H1 (cell line): ENCODE data around the gene CEND1. TPM values are rescaled to one million over a fixed set of nuclear protein-coding genes. Genes with fewer than 3 reads are reported as not detected.

Source experiments
- CTCF ChIA-PET: fragments of 300-600 bp; sonication (Branson Sonifier 250); formaldehyde crosslinking; loops from one replicate; lab custom pipeline; 2021; ENCODE audit not compliant: partially characterized antibody; lab: Charles Lee
- POLR2A ChIA-PET: fragments of 300-600 bp; sonication (Branson Sonifier 250); formaldehyde crosslinking; loops from one replicate; lab custom pipeline; 2021; ENCODE audit warnings: inconsistent platforms; ENCODE audit not compliant: partially characterized antibody; lab: Charles Lee
- DNase-seq, 2 experiments: peaks; one replicate each; pipeline versions ENCODE4 v3.0.0 to v3.0.0-alpha.2; 2010 to 2022; ENCODE audit warnings: low spot score in 2 of 2, low read depth in 1 of 2, mixed read lengths in 1 of 2
- FAIRE-seq: peaks from 2 replicates; lab custom pipeline; 2011; peaks lifted over from hg19 to GRCh38; lab: Jason Lieb, UNC
- H2AFZ ChIP-seq: 2 replicates; pipeline ENCODE4 v1.8.1; 2012; ENCODE audit warnings: low read length, inconsistent platforms
- H2AK5ac ChIP-seq: 2 replicates; pipeline ENCODE4 v1.6.1; 2013; ENCODE audit warnings: low read depth, low read length
- H2BK120ac ChIP-seq: replicated peaks from 2 replicates; pipeline ENCODE3; 2013; ENCODE audit warnings: low read depth, low read length, inconsistent platforms
- H2BK12ac ChIP-seq: 2 replicates; pipeline ENCODE4 v1.6.1; 2013; ENCODE audit warnings: low read depth, low read length
- H2BK15ac ChIP-seq: 2 replicates; pipeline ENCODE4 v1.6.1; 2013; ENCODE audit warnings: low read length
- H2BK20ac ChIP-seq: 2 replicates; pipeline ENCODE4 v1.6.1; 2013; ENCODE audit warnings: low read length
- H2BK5ac ChIP-seq: 2 replicates; pipeline ENCODE4 v1.6.1; 2013; ENCODE audit warnings: low read depth, low read length
- H3K14ac ChIP-seq: 2 replicates; pipeline ENCODE4 v1.6.1; 2013; ENCODE audit warnings: inconsistent platforms; ENCODE audit not compliant: insufficient read length
- H3K18ac ChIP-seq: 2 replicates; pipeline ENCODE4 v1.6.1; 2013; ENCODE audit warnings: low read length; ENCODE audit errors: extremely low read depth
- H3K23ac ChIP-seq: 2 replicates; pipeline ENCODE4 v1.6.1; 2013; ENCODE audit warnings: inconsistent platforms; ENCODE audit not compliant: insufficient read length
- H3K23me2 ChIP-seq: 2 replicates; pipeline ENCODE4 v1.6.1; 2013; ENCODE audit warnings: low read depth, low read length
- H3K27ac ChIP-seq: 2 replicates; pipeline ENCODE4 v1.6.1; 2011; ENCODE audit warnings: low read depth, low read length, inconsistent platforms
- H3K27me3 ChIP-seq, 4 experiments: replicated peaks in 1 of 4; 1 replicate in 1 of 4; 2 replicates in 3 of 4; pipeline versions ENCODE4 v1.6.1 to v1.8.1; 2011 to 2013; ENCODE audit warnings: low read length in 3 of 4, mild to moderate bottlenecking in 3 of 4, inconsistent platforms in 2 of 4, mixed read lengths in 2 of 4, moderate library complexity in 1 of 4; ENCODE audit not compliant: control insufficient read depth in 3 of 4, insufficient read depth in 3 of 4; ENCODE audit errors: extremely low read depth in 1 of 4
- H3K36me3 ChIP-seq, 4 experiments: 2 replicates each; pipeline versions ENCODE4 v1.6.1 to v1.8.1; 2011 to 2013; ENCODE audit warnings: mild to moderate bottlenecking in 4 of 4, low read length in 3 of 4, moderate library complexity in 2 of 4, control low read depth in 1 of 4, inconsistent platforms in 1 of 4; ENCODE audit not compliant: insufficient read depth in 4 of 4, control insufficient read depth in 2 of 4
- H3K4ac ChIP-seq: replicated peaks from 2 replicates; pipeline ENCODE3; 2013; ENCODE audit warnings: low read length, low read depth, mixed read lengths, inconsistent platforms; ENCODE audit not compliant: insufficient read length
- H3K4me1 ChIP-seq, 4 experiments: replicated peaks in 1 of 4; 1 replicate in 1 of 4; 2 replicates in 3 of 4; pipeline versions ENCODE4 v1.6.1 to v1.8.1; 2011 to 2013; ENCODE audit warnings: low read length in 3 of 4, inconsistent platforms in 2 of 4, mixed read lengths in 1 of 4; ENCODE audit not compliant: insufficient read depth in 4 of 4, control insufficient read depth in 3 of 4
- H3K4me2 ChIP-seq, 2 experiments: 2 replicates each; pipeline versions ENCODE4 v1.6.1 to v1.8.1; 2011 to 2013; ENCODE audit warnings: low read depth in 2 of 2, low read length in 2 of 2, control low read depth in 1 of 2, inconsistent platforms in 1 of 2, mild to moderate bottlenecking in 1 of 2; ENCODE audit not compliant: insufficient read depth in 1 of 2
- H3K4me3 ChIP-seq, 4 experiments: fragments of 200-600, 300-600 bp in 1 of 4; sonication (generic), shearing (Covaris generic), sonication (Bioruptor Twin) in 1 of 4; 2 replicates each; pipeline versions ENCODE4 v1.5.1 to v1.8.1; 2011 to 2016; ENCODE audit warnings: low read length in 4 of 4, low read depth in 3 of 4, control low read depth in 2 of 4, inconsistent platforms in 2 of 4, mild to moderate bottlenecking in 2 of 4, mixed read lengths in 1 of 4, moderate library complexity in 1 of 4; ENCODE audit not compliant: insufficient read depth in 2 of 4; ENCODE audit errors: extremely low read depth in 1 of 4
- H3K56ac ChIP-seq: replicated peaks from 2 replicates; pipeline ENCODE3; 2013; ENCODE audit warnings: low read depth, mild to moderate bottlenecking, mixed read lengths, low read length, inconsistent platforms; ENCODE audit not compliant: insufficient read length
- H3K79me1 ChIP-seq: 2 replicates; pipeline ENCODE4 v1.6.1; 2013; ENCODE audit warnings: low read depth, low read length, control low read depth
- H3K79me2 ChIP-seq, 2 experiments: 2 replicates each; pipeline versions ENCODE4 v1.6.1 to v1.8.1; 2012 to 2013; ENCODE audit warnings: low read length in 2 of 2, mild to moderate bottlenecking in 2 of 2, inconsistent platforms in 1 of 2; ENCODE audit not compliant: insufficient read depth in 2 of 2, control insufficient read depth in 1 of 2
- H3K9ac ChIP-seq, 4 experiments: replicated peaks in 1 of 4; 1 replicate in 1 of 4; 2 replicates in 3 of 4; pipeline versions ENCODE4 v1.6.1 to v1.8.1; 2011 to 2013; ENCODE audit warnings: low read depth in 3 of 4, low read length in 3 of 4, control low read depth in 2 of 4, mild to moderate bottlenecking in 2 of 4, moderate library complexity in 2 of 4, inconsistent platforms in 1 of 4; ENCODE audit errors: extremely low read depth in 1 of 4
- H3K9me3 ChIP-seq, 2 experiments: 2 replicates each; pipeline versions ENCODE4 v1.6.1 to v1.8.1; 2012 to 2013; ENCODE audit warnings: mild to moderate bottlenecking in 2 of 2, moderate library complexity in 2 of 2, control low read depth in 1 of 2, inconsistent platforms in 1 of 2, low read depth in 1 of 2, low read length in 1 of 2, mixed read lengths in 1 of 2; ENCODE audit not compliant: insufficient read depth in 2 of 2
- H4K20me1 ChIP-seq, 2 experiments: replicated peaks in 1 of 2; 2 replicates each; pipeline versions ENCODE3 to v1.8.1; 2011 to 2013; ENCODE audit warnings: inconsistent platforms in 2 of 2, low read length in 2 of 2, mild to moderate bottlenecking in 1 of 2; ENCODE audit not compliant: insufficient read depth in 2 of 2, control insufficient read depth in 1 of 2
- H4K5ac ChIP-seq: 2 replicates; pipeline ENCODE4 v1.6.1; 2013; ENCODE audit warnings: low read length, low read depth, mixed read lengths, inconsistent platforms; ENCODE audit not compliant: insufficient read length
- H4K8ac ChIP-seq: 2 replicates; pipeline ENCODE4 v1.8.0; 2013; ENCODE audit warnings: mild to moderate bottlenecking, moderate library complexity, low read length, inconsistent platforms; ENCODE audit not compliant: insufficient read depth; ENCODE audit errors: extremely low read depth
- H4K91ac ChIP-seq: replicated peaks from 2 replicates; pipeline ENCODE3; 2013; ENCODE audit warnings: low read length, mixed read lengths, inconsistent platforms; ENCODE audit not compliant: insufficient read length
- ASH2L ChIP-seq: fragments of 200-600, 300-600 bp; sonication (generic); IDR thresholded peaks from one replicate; pipeline ENCODE4 v1.7.1; 2017; ENCODE audit warnings: low read length
- KDM1A ChIP-seq: fragments of 200-600, 300-600 bp; sonication (generic); IDR thresholded peaks from 2 replicates; pipeline ENCODE4 v1.7.1; 2016; ENCODE audit warnings: mild to moderate bottlenecking, low read length, borderline replicate concordance
- POLR2A ChIP-seq, 2 experiments: IDR thresholded peaks; 1 replicate in 1 of 2; 2 replicates in 1 of 2; pipeline ENCODE4 v1.6.1; 2011; ENCODE audit warnings: low read depth in 2 of 2, low read length in 2 of 2, mild to moderate bottlenecking in 2 of 2; ENCODE audit errors: control extremely low read depth in 1 of 2
- POLR2AphosphoS5 ChIP-seq: IDR thresholded peaks from 2 replicates; pipeline ENCODE4 v1.6.1; 2011; ENCODE audit warnings: low read depth, low read length
- RAD21 ChIP-seq, 2 experiments: IDR thresholded peaks in 1 of 2; conservative IDR thresholded peaks in 1 of 2; 2 replicates each; pipeline ENCODE4 v1.6.1; 2011; ENCODE audit warnings: low read depth in 2 of 2, low read length in 2 of 2, improper control_type of control experiment in 1 of 2, inconsistent platforms in 1 of 2, mild to moderate bottlenecking in 1 of 2, moderate library complexity in 1 of 2
- SAP30 ChIP-seq: fragments of 300-600 bp; sonication (generic); IDR thresholded peaks from 2 replicates; pipeline ENCODE4 v1.7.1; 2012; ENCODE audit warnings: low read length, moderate library complexity, mild to moderate bottlenecking, inconsistent platforms; ENCODE audit not compliant: insufficient read depth, insufficient replicate concordance
- SIN3A ChIP-seq, 2 experiments: IDR thresholded peaks in 1 of 2; conservative IDR thresholded peaks in 1 of 2; 2 replicates each; pipeline ENCODE4 v1.6.1; 2011 to 2012; ENCODE audit warnings: low read length in 2 of 2, improper control_type of control experiment in 1 of 2, low read depth in 1 of 2, mild to moderate bottlenecking in 1 of 2
- SRF ChIP-seq: IDR thresholded peaks from 2 replicates; pipeline ENCODE4 v1.6.1; 2011; ENCODE audit warnings: mild to moderate bottlenecking, low read depth, low read length, moderate library complexity
- TEAD4 ChIP-seq: IDR thresholded peaks from 2 replicates; pipeline ENCODE4 v1.6.1; 2012; ENCODE audit warnings: low read depth, low read length, inconsistent platforms, mixed read lengths
- WGBS, 2 experiments: shearing (Covaris generic) in 1 of 2; methylation state at CpG; one replicate each; pipeline versions ENCODE4 v1.1.6 to v1.1.7; 2013 to 2015; ENCODE audit warnings: low lambda C conversion rate in 2 of 2, mixed read lengths in 2 of 2, inconsistent platforms in 1 of 2, low coverage in 1 of 2, missing lambda C conversion rate in 1 of 2; ENCODE audit not compliant: insufficient replicate concordance in 2 of 2, insufficient coverage in 1 of 2, insufficient read length in 1 of 2; ENCODE audit errors: extremely low coverage in 1 of 2, missing lambda C conversion rate in 1 of 2; 5-methylcytosine and 5-hydroxymethylcytosine counted together
- polyA plus RNA-seq, 7 experiments: library from polyadenylated mRNA; depleted of rRNA in 3 of 7; stranded (reverse) in 5 of 7; unstranded in 2 of 7; fragments of >200 nt in 5 of 7; fragments of 200-250 nt in 2 of 7; gene quantifications; 1 replicate in 5 of 7; 2 replicates in 1 of 7; 4 replicates in 1 of 7; pipeline versions ENCODE4 v1.2.1 to v1.2.3, GENCODE V29; 2011 to 2013; ENCODE audit warnings: missing spikeins in 2 of 7, mixed read lengths in 2 of 7
- total RNA-seq: library from RNA; stranded (reverse); fragmentation: NEBNext Ultra II Directional; extraction: Animal tissue kit (Norgen Biotek cat#: 25700); gene quantifications from 2 replicates; pipeline ENCODE4 v1.2.1, GENCODE V29; 2021
- TF ChIP-seq, protein P1 (sequence below): IDR thresholded peaks from 2 replicates; pipeline ENCODE4 v1.6.1; 2011; ENCODE audit warnings: low read depth, mild to moderate bottlenecking, low read length; ENCODE audit not compliant: insufficient read depth

The CEND1 gene
- total and polyA plus RNA-seq, 2 of the 8 experiments (the other 6 are each of a cell fraction or from before 2014, with no cell fraction given) = 0.82 to 5.0 TPM

- peaks cover 0 to 5% of the 10 kb centered on the region in 2 experiments; a peak in 1 of 4 replicates for H3K79me2 ChIP-seq
- FAIRE-seq (no peak), DNase-seq (peak in 1 of 2 experiments; percentile 80)
- no peak overlapping the region for H3K14ac ChIP-seq
- peak overlapping the region; percentile 26 to 83 (median 74); a peak in 6 of 7 replicates for H3K9ac ChIP-seq
- peak overlapping the region; percentile 10 for H3K56ac ChIP-seq
- no peak overlapping the region for H2AK5ac ChIP-seq
- H2BK120ac ChIP-seq = no peak overlapping the region
- peak overlapping the region; percentile 85 for H3K4ac ChIP-seq
- CTCF ChIA-PET = interaction anchor here (0.9 to 3.4 kb wide), 7 partner anchors 10 to 238 kb away, joined by 3 to 14 read pairs (median 3); no protein-coding TSS in a partner anchor
- peak overlapping the region; percentile 99 for H4K91ac ChIP-seq
- H2BK5ac ChIP-seq = peak overlapping the region; percentile 91; the same call in 1 of the 2 replicates
- peak overlapping the region; percentile 85 for H4K8ac ChIP-seq
- H3K27ac ChIP-seq = no peak overlapping the region
- peaks cover 7% of the 10 kb centered on the region for H3K23me2 ChIP-seq
- peak overlapping the region; percentile 84 to 92 for H3K4me2 ChIP-seq
- WGBS, 2 experiments = 2% methylated on average over 25 of the region's 57 CpGs; no CpG with 5 or more reads in 1 of the 2 experiments
- no peaks in the 10 kb centered on the region for H3K27me3 ChIP-seq
- peaks cover 4 to 20% (median 15%) of the 10 kb centered on the region in 4 experiments for H3K4me1 ChIP-seq
- peaks cover under 1 to 30% (median 3%) of the 10 kb centered on the region in 4 experiments; a peak in 4 of 8 replicates for H3K36me3 ChIP-seq
- no peak overlapping the region for H2AFZ ChIP-seq
- H2BK12ac ChIP-seq = no peak overlapping the region; the same call in 1 of the 2 replicates
- peak overlapping the region; percentile 95 for H3K18ac ChIP-seq
- no peak overlapping the region for H3K23ac ChIP-seq
- 0 out of 2 replicates have a peak, but pooled peaks cover 4% of the 10 kb centered on the region for H3K79me1 ChIP-seq
- H4K5ac ChIP-seq = peak overlapping the region; percentile 62
- H4K20me1 ChIP-seq = peaks cover 0 to 14% of the 10 kb centered on the region in 2 experiments
- H3K9me3 ChIP-seq = no peaks in the 10 kb centered on the region
- POLR2A ChIA-PET = interaction anchor here (1.0 to 53.0 kb wide), 9 partner anchors 8 to 243 kb away, joined by 3 to 1917 read pairs (median 4); partner anchors contain the start of genes CD151, CRACR2B, PIDD1 and PNPLA2
- peak overlapping the region; percentile 65 to 85 (median 81) for H3K4me3 ChIP-seq
- H2BK20ac ChIP-seq = no peak overlapping the region
- no peak overlapping the region for H2BK15ac ChIP-seq
- TF ChIP-seq SIN3A (conservative IDR thresholded peaks at IDR 0.05 in 1 of 2, IDR thresholded peaks at IDR 0.05 in 1 of 2; ENCODE audit: low read depth in 1 of 2, low read length in 2 of 2) = 0 out of 4 replicates have a peak, but pooled peaks of 1 of the 2 experiments have one; percentile 74
- TF ChIP-seq POLR2A (IDR thresholded peaks at IDR 0.05; ENCODE audit: control extremely low read depth in 1 of 2, low read depth in 2 of 2, low read length in 2 of 2) = peak in 1 of 2 experiments; percentile 39; a peak in 1 of 3 replicates
- TF ChIP-seq TEAD4 = no peak
- TF ChIP-seq, protein P1, sequence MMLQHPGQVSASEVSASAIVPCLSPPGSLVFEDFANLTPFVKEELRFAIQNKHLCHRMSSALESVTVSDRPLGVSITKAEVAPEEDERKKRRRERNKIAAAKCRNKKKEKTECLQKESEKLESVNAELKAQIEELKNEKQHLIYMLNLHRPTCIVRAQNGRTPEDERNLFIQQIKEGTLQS = no peak
- TF ChIP-seq RAD21 (IDR thresholded peaks at IDR 0.05 in 1 of 2, conservative IDR thresholded peaks at IDR 0.05 in 1 of 2; ENCODE audit: low read depth in 2 of 2, low read length in 2 of 2) = no peak
- peak; percentile 55 for TF ChIP-seq ASH2L
- peak; percentile 6; the same call in 1 of the 2 replicates for TF ChIP-seq POLR2AphosphoS5
- TF ChIP-seq KDM1A = no peak
- no peak for TF ChIP-seq SRF
- TF ChIP-seq SAP30 = peak; percentile 73
These were observed 7.6 kb upstream of the CEND1 start for GRCh38 chr11:797296-798092.
